Kidney epithelial cell (primary cell): ENCODE results near the gene ITCH. TPM values are rescaled to one million over a fixed set of nuclear protein-coding genes. Genes with fewer than 3 reads are reported as not detected.
"Not testable (repeated sequence)": the region's sequence is repeated elsewhere in the genome, so short reads cannot be mapped to it uniquely, and the experiment has no call there.

ENCODE experiments used
- DNase-seq: peaks from one replicate; pipeline ENCODE4 v3.0.0-alpha.2; 2010; ENCODE audit warnings: low read depth
- H3K27me3 ChIP-seq: 2 replicates; pipeline ENCODE4 v1.6.0; 2011; ENCODE audit warnings: low read length; ENCODE audit not compliant: control insufficient read depth, insufficient read depth
- H3K36me3 ChIP-seq: 2 replicates; pipeline ENCODE4 v1.5.1; 2011; ENCODE audit warnings: low read length; ENCODE audit not compliant: control insufficient read depth, insufficient read depth
- H3K4me3 ChIP-seq: 2 replicates; pipeline ENCODE4 v1.5.1; 2011; ENCODE audit warnings: low read depth, mild to moderate bottlenecking, control low read depth, low read length
- total RNA-seq: library from RNA; depleted of rRNA; stranded (reverse); fragments of >200 nt; gene quantifications from 2 replicates; pipeline ENCODE4 v1.2.3, GENCODE V29; 2015
- TF ChIP-seq, protein P1 (sequence below): IDR thresholded peaks from 2 replicates; pipeline ENCODE4 v1.5.1; 2011; ENCODE audit warnings: mild to moderate bottlenecking, moderate library complexity, low read length, control low read depth, inconsistent platforms; ENCODE audit not compliant: insufficient read depth, poor library complexity, severe bottlenecking

The ITCH gene
- total RNA-seq, 1 donor from 2014 or later: 53.5 TPM

DNA sequence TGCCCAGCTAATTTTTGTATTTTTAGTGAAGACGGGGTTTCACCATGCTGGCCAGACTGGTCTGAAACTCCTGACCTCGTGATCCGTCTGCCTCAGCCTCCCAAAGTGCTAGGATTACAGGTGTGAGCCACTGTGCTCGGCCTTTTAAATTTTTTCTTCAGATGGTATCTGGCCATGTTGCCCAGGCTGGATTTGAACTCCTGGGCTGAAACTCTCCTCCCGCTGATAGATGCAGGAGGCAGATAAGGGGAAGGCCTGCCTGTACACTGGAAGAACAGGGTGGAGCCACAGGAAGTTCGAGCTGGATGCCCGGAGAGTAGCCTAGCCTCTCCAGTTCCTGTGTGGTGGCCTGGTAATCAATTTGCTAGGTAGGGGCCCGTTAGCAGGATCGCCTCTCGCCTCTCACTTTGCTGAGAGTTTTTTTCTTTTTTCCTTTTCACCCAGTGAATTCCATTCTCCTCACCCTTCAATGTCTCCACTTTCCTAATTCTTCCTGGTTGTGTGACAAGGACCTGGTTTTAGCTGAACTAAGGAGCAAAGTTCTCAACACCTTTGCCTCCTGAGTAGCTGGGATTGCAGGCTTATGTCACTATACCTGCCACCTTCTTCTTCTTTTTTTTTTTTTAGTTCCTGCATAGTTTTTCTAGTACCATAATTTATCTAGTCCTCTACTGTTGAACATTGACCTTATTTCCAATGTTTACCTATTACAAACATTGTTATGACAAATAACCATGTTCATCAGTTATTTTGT, 19.4 kb upstream of the ITCH start:
- no peaks in the 10 kb centered on the region for H3K27me3 ChIP-seq

DNA sequence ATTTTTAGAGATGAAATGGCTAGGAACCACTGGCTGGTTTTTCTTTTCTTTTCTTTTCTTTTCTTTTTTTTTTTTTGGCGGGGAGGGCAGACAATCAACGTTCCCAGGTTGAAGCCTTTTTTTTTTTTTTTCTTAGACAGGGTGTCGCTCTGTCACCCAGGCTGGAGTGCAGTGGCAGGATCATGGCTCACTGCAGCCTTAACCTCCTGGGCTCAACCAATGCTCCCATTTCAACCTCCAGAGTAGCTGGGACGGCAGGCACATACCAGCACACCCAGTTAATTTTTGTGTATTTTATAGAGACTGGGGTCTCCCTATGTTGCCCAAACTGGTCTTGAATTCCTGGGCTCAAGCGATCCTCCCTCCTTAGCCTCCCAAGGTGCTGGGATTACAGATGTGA, 18.8 kb upstream of the ITCH start:
- no peaks in the 10 kb centered on the region for H3K36me3 ChIP-seq
- TF ChIP-seq, protein P1, sequence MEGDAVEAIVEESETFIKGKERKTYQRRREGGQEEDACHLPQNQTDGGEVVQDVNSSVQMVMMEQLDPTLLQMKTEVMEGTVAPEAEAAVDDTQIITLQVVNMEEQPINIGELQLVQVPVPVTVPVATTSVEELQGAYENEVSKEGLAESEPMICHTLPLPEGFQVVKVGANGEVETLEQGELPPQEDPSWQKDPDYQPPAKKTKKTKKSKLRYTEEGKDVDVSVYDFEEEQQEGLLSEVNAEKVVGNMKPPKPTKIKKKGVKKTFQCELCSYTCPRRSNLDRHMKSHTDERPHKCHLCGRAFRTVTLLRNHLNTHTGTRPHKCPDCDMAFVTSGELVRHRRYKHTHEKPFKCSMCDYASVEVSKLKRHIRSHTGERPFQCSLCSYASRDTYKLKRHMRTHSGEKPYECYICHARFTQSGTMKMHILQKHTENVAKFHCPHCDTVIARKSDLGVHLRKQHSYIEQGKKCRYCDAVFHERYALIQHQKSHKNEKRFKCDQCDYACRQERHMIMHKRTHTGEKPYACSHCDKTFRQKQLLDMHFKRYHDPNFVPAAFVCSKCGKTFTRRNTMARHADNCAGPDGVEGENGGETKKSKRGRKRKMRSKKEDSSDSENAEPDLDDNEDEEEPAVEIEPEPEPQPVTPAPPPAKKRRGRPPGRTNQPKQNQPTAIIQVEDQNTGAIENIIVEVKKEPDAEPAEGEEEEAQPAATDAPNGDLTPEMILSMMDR: no peak
- H3K27me3 ChIP-seq: no peaks in the 10 kb centered on the region
- DNase-seq: no peak
- H3K4me3 ChIP-seq: no peak overlapping the region

More for the DNA sequence above, 19.4 kb upstream of the ITCH start:
- Histone ChIP-seq H3K4me3 (no peak overlapping the region), H3K36me3 (no peaks in the 10 kb centered on the region)
- DNase-seq: no peak
- TF ChIP-seq, protein P1: no peak

DNA sequence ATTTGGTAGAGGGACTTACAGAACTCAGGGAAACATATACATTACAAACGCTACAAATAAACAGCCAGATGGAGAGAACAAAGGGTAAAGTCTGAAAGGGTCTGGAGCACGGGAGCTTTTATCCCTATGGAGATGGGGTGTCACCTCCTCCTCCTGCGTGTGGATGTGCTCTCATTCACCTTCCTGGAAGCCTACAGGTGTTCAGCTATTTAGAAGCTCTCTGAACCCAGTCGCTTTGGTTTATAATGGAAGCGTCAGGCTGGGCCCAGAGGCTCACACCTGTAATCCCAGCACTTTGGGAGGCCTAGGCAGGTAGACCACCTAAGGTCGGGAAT, 17.7 kb upstream of the ITCH start:
- TF ChIP-seq, protein P1: no peak
- H3K4me3 ChIP-seq: no peak overlapping the region
- no peak for DNase-seq
- no peaks in the 10 kb centered on the region for H3K27me3 ChIP-seq
- H3K36me3 ChIP-seq: no peaks in the 10 kb centered on the region

DNA sequence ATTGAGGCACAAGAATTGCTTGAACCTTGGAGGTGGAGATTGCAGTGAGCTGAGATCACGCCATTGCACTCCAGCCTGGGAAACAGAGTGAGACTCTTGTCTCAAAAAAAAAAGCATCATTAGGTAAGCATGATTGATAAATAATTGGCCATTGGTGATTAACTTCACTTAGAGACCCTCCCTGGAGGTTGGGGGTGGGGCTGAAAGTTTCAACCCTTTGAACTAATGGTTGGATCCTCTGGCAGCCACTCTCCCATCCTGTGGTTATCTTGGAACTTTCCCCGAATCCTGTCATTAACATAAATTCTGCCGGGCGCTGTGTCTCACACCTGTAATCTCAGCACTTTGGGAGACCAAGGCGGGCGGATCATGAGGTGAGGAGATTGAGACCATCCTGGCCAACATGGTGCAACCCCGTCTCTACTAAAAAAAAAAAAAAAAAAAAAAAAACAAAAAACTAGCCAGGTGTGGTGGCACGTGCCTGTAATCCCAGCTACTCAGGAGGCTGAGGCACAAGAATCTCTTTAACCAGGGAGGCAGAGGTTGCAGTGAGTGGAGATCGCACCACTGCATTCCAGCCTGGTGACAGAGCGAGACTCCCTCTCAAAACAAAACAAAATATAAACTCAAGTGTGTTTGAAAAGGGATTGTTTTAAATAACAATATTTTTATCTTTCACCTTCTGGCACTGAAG, 17.1 kb upstream of the ITCH start:
- DNase-seq, H3K36me3 ChIP-seq, H3K4me3 ChIP-seq, H3K27me3 ChIP-seq: not testable (repeated sequence)

DNA sequence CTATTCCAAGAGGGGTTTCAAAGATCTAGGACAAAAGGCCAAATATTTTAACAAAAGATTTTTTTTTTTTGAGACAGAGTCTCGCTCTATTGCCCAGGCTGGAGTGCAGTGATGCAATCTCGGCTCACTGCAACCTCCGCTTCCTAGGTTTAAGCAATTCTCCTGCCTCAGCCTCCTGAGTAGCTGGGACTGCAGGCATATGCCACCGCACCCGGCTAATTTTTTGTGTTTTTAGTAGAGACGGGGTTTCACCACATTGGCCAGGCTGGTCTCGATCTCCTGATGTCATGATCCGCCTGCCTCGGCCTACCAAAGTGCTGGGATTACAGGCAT, 16.6 kb upstream of the ITCH start:
- DNase-seq, H3K27me3 ChIP-seq, H3K4me3 ChIP-seq, H3K36me3 ChIP-seq: not testable (repeated sequence)

DNA sequence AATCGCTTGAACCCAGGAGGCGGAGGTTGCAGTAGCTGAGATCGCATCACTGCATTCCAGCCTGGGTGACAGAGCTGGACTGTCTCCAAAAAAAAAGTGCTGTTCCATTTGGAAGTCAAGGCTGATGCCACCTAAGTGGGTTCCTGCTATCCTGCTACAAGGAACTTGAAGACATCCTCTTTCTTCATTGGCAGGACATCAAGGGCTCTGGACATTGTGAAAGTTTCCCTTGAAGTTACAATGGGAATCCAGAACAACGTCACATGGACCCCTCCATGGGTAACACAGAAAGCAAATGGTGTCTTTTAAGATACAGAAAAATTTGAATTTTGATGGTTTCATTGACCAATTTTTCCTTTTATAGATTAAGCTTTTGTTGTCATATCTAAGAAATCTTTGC, 15.5 kb upstream of the ITCH start:
- Histone ChIP-seq H3K4me3 (no peak overlapping the region), H3K27me3 (no peaks in the 10 kb centered on the region), H3K36me3 (no peaks in the 10 kb centered on the region)
- TF ChIP-seq, protein P1: no peak
- no peak for DNase-seq

DNA sequence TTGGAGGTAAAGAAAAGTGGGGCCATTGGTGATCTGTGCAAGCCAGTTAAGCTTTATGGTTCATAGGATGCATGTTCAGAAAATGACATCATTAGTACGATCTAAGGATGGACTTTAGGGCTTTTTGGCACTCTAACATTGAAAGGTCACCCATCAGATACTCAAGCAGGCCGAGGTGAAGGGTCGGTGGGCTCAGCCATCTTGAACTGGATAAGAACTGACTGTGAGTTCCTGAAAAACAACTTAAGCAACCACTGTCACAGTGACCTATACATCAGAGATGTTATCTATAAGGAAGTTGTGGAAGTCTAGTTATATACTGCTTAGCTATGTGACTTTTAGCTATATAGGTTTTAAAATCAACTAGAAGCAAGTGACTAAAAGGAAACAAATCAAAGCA, 13.0 kb upstream of the ITCH start:
- Histone ChIP-seq H3K36me3 (no peaks in the 10 kb centered on the region), H3K27me3 (no peaks in the 10 kb centered on the region), H3K4me3 (no peak overlapping the region)
- no peak for DNase-seq
- TF ChIP-seq, protein P1: no peak

DNA sequence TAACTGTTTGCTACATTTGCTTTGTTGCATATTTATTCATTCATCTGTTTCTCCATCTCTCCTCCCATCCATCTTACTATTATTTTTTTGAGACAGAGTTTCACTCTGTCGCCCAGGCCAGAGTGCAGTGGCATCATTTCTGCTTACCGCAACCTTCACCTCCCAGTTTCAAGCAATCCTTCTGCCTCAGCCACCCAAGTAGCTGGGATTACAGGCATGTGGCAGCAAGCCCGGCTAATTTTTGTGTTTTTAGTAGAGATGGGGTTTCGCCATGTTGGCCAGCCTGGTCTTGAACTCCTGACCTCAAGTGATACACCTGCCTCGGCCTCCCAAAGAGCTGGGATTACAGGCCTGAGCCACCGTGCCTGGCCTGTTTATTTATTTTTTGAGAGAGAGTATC, 9.6 kb upstream of the ITCH start:
- not testable (repeated sequence) for H3K4me3 ChIP-seq, H3K27me3 ChIP-seq

More for the DNA sequence above, 9.6 kb upstream of the ITCH start:
- H3K36me3 ChIP-seq, DNase-seq: not testable (repeated sequence)
